Measurements from ENCODE around the gene SORCS2.

GRCh38 chr4:7524064-7524682 is 331.8 kb downstream of the SORCS2 start:
- TF ChIP-seq CTCF (IDR thresholded peaks at IDR 0.05 in 4 of 5, conservative IDR thresholded peaks at IDR 0.05 in 1 of 5): no peak
- no peak for TF ChIP-seq POLR2A (IDR thresholded peaks at IDR 0.05)

All from gastrocnemius medialis (tissue), 4 donors.